ENCODE data around the gene RBM43.

GRCh38 chr2:151292546-151292945 is 30.9 kb upstream of the RBM43 start:
- TF ChIP-seq CTCF (IDR thresholded peaks at IDR 0.05) (no peak), POLR2AphosphoS5 (IDR thresholded peaks at IDR 0.05) (no peak), POLR2A (IDR thresholded peaks at IDR 0.05) (no peak)
